HepG2 (cell line): ENCODE measurements around the gene PRCD. TPM values are rescaled to one million over a fixed set of nuclear protein-coding genes. Genes with fewer than 3 reads are reported as not detected.

Experiments
- ATAD3A ChIP-seq: sonication (generic); formaldehyde crosslinking; IDR thresholded peaks from 2 replicates; pipeline ENCODE4 v1.4.0; 2020; ENCODE audit warnings: missing genetic modification reagents
- CHD2 ChIP-seq: IDR thresholded peaks from 2 replicates; pipeline ENCODE4 v1.6.1; 2011; ENCODE audit warnings: low read depth, low read length, improper control_type of control experiment
- HOXA9 ChIP-seq: sonication (generic); formaldehyde crosslinking; IDR thresholded peaks from 2 replicates; pipeline ENCODE4 v1.8.1; 2022; ENCODE audit warnings: missing genetic modification reagents, mild to moderate bottlenecking, moderate library complexity, borderline replicate concordance
- NR2C2 ChIP-seq: sonication (generic); formaldehyde crosslinking; IDR thresholded peaks from 2 replicates; pipeline ENCODE4 v1.4.0; 2020; ENCODE audit warnings: missing genetic modification reagents, mild to moderate bottlenecking, moderate library complexity, borderline replicate concordance
- SALL2 ChIP-seq: sonication (generic); formaldehyde crosslinking; IDR thresholded peaks from 2 replicates; pipeline ENCODE4 v1.8.1; 2023; ENCODE audit warnings: mild to moderate bottlenecking, missing genetic modification reagents, inconsistent platforms
- SCMH1 ChIP-seq: sonication (generic); formaldehyde crosslinking; IDR thresholded peaks from 2 replicates; pipeline ENCODE4 v1.9.0; 2021; ENCODE audit warnings: missing genetic modification reagents, mild to moderate bottlenecking, borderline replicate concordance
- SSRP1 ChIP-seq: IDR thresholded peaks from 2 replicates; pipeline ENCODE4 v1.6.1; 2016; ENCODE audit warnings: control low read depth
- ZMYM4 ChIP-seq: sonication (generic); formaldehyde crosslinking; IDR thresholded peaks from 2 replicates; pipeline ENCODE4 v1.8.1; 2023; ENCODE audit warnings: mild to moderate bottlenecking, missing genetic modification reagents
- ZNF10 ChIP-seq: sonication (generic); formaldehyde crosslinking; IDR thresholded peaks from 2 replicates; pipeline ENCODE4 v1.4.0; 2020; ENCODE audit warnings: mild to moderate bottlenecking, low read depth, missing genetic modification reagents, borderline replicate concordance
- ZNF343 ChIP-seq: sonication (generic); formaldehyde crosslinking; IDR thresholded peaks from 2 replicates; pipeline ENCODE4 v1.4.0; 2020; ENCODE audit warnings: mild to moderate bottlenecking, missing genetic modification reagents
- ZNF407 ChIP-seq: sonication (generic); formaldehyde crosslinking; IDR thresholded peaks from one replicate; pipeline ENCODE4 v1.5.1; 2020; ENCODE audit warnings: mild to moderate bottlenecking, missing genetic modification reagents; ENCODE audit errors: not compliant biosample characterization
- ZNF615 ChIP-seq: sonication (generic); formaldehyde crosslinking; IDR thresholded peaks from 2 replicates; pipeline ENCODE4 v1.5.0; 2020; ENCODE audit warnings: mild to moderate bottlenecking, missing genetic modification reagents, borderline replicate concordance
- polyA plus RNA-seq, 8 experiments: library from polyadenylated mRNA; depleted of rRNA in 3 of 8; stranded (reverse) in 7 of 8; unstranded in 1 of 8; fragments of >200 nt; fragmentation: Illumina TruSeq in 4 of 8; extraction: Trizol in 4 of 8; gene quantifications; 2 replicates each; pipeline versions ENCODE4 v1.2.1 to v1.2.3, GENCODE V29; 2011 to 2016; ENCODE audit warnings: low read depth in 4 of 8, missing spikeins in 1 of 8, mixed read lengths in 1 of 8; ENCODE audit not compliant: insufficient read depth in 1 of 8
- total RNA-seq, 5 experiments: library from RNA; depleted of rRNA; stranded (reverse); fragments of >200 nt; fragmentation: Illumina TruSeq; extraction: Trizol; gene quantifications; 2 replicates each; pipeline ENCODE4 v1.2.3, GENCODE V29; 2016; ENCODE audit warnings: low read depth in 1 of 5
- TF ChIP-seq, protein P1 (sequence below): sonication (generic); formaldehyde crosslinking; IDR thresholded peaks from 2 replicates; pipeline ENCODE4 v1.8.0; 2022; ENCODE audit warnings: mild to moderate bottlenecking, missing genetic modification reagents; ENCODE audit not compliant: insufficient replicate concordance
- TF ChIP-seq, protein P2 (sequence below): sonication (generic); formaldehyde crosslinking; IDR thresholded peaks from 2 replicates; pipeline ENCODE4 v1.4.0; 2020; ENCODE audit warnings: mild to moderate bottlenecking, missing genetic modification reagents
- TF ChIP-seq, protein P3 (sequence below): sonication (generic); formaldehyde crosslinking; IDR thresholded peaks from 2 replicates; pipeline ENCODE4 v1.5.0; 2020; ENCODE audit warnings: missing genetic modification reagents, mild to moderate bottlenecking, borderline replicate concordance

PRCD gene
- total and polyA plus RNA-seq, 2 of the 13 experiments (the other 11 are each of a cell fraction or from before 2014, with no cell fraction given), result 0.51 TPM; not detected in 1

- TF ChIP-seq ZNF10, result no peak
- no peak for TF ChIP-seq ATAD3A (CRISPR knock-in tag)
- peak; percentile 86; the same call in 1 of the 2 replicates for TF ChIP-seq SSRP1 (CRISPR knock-in tag)
- TF ChIP-seq, protein P1, sequence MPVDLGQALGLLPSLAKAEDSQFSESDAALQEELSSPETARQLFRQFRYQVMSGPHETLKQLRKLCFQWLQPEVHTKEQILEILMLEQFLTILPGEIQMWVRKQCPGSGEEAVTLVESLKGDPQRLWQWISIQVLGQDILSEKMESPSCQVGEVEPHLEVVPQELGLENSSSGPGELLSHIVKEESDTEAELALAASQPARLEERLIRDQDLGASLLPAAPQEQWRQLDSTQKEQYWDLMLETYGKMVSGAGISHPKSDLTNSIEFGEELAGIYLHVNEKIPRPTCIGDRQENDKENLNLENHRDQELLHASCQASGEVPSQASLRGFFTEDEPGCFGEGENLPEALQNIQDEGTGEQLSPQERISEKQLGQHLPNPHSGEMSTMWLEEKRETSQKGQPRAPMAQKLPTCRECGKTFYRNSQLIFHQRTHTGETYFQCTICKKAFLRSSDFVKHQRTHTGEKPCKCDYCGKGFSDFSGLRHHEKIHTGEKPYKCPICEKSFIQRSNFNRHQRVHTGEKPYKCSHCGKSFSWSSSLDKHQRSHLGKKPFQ (CRISPR knock-in tag), result no peak
- TF ChIP-seq NR2C2 (CRISPR knock-in tag), result peak; percentile 26; the same call in 1 of the 2 replicates
- no peak for TF ChIP-seq ZNF343 (CRISPR knock-in tag)
- no peak for TF ChIP-seq ZNF615 (CRISPR knock-in tag)
- no peak for TF ChIP-seq ZNF407 (CRISPR knock-in tag)
- TF ChIP-seq SCMH1 (CRISPR knock-in tag), result no peak
- TF ChIP-seq ZMYM4 (CRISPR knock-in tag), result no peak
- TF ChIP-seq HOXA9 (CRISPR knock-in tag), result 0 out of 2 replicates have a peak, but pooled peaks have one; percentile 39
- TF ChIP-seq SALL2 (CRISPR knock-in tag), result 0 out of 2 replicates have a peak, but pooled peaks have one; percentile 24
- TF ChIP-seq, protein P2, sequence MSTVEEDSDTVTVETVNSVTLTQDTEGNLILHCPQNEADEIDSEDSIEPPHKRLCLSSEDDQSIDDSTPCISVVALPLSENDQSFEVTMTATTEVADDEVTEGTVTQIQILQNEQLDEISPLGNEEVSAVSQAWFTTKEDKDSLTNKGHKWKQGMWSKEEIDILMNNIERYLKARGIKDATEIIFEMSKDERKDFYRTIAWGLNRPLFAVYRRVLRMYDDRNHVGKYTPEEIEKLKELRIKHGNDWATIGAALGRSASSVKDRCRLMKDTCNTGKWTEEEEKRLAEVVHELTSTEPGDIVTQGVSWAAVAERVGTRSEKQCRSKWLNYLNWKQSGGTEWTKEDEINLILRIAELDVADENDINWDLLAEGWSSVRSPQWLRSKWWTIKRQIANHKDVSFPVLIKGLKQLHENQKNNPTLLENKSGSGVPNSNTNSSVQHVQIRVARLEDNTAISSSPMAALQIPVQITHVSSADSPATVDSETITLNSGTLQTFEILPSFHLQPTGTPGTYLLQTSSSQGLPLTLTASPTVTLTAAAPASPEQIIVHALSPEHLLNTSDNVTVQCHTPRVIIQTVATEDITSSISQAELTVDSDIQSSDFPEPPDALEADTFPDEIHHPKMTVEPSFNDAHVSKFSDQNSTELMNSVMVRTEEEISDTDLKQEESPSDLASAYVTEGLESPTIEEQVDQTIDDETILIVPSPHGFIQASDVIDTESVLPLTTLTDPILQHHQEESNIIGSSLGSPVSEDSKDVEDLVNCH (CRISPR knock-in tag), result no peak
- TF ChIP-seq, protein P3, sequence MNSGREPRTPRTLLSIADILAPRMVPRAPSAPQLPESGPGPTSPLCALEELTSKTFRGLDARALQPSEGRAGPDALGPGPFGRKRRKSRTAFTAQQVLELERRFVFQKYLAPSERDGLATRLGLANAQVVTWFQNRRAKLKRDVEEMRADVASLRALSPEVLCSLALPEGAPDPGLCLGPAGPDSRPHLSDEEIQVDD (CRISPR knock-in tag), result no peak
- no peak for TF ChIP-seq CHD2
Measured at GRCh38 chr17:76567634-76568432, 28.0 kb downstream of the PRCD start (continued).
